A549 (cell line): ENCODE results near the gene ACBD5.

Experiments used
- CEBPB ChIP-seq, 2 experiments: fragments of >200 bp in 1 of 2; sonication (Bioruptor Twin) in 1 of 2; formaldehyde crosslinking in 1 of 2; IDR thresholded peaks; 2 replicates each; pipeline ENCODE4 v1.6.1; 2012 to 2016
- CHD2 ChIP-seq: fragments of 150-350 bp; IDR thresholded peaks from 2 replicates; pipeline ENCODE4 v1.6.1; 2014; ENCODE audit warnings: low read length; ENCODE audit not compliant: partially characterized antibody
- CTCF ChIP-seq: fragments of >200 bp; sonication (Bioruptor Twin); formaldehyde crosslinking; IDR thresholded peaks from 3 replicates; pipeline ENCODE4 v1.5.1; 2016
- EP300 ChIP-seq, 2 experiments: fragments of >200 bp; sonication (Bioruptor Twin); formaldehyde crosslinking; IDR thresholded peaks; 2 replicates in 1 of 2; 3 replicates in 1 of 2; pipeline ENCODE4 v1.6.1; 2016 to 2017
- JUN ChIP-seq, 2 experiments: fragments of >200 bp; sonication (Bioruptor Twin); formaldehyde crosslinking; IDR thresholded peaks; 2 replicates in 1 of 2; 3 replicates in 1 of 2; pipeline ENCODE4 v1.6.1; 2016 to 2017
- KDM1A ChIP-seq: fragments of 200-600 bp; sonication (generic); IDR thresholded peaks from 2 replicates; pipeline ENCODE4 v1.6.1; 2016; ENCODE audit warnings: low read depth, mild to moderate bottlenecking
- KDM5A ChIP-seq: fragments of 200-600 bp; sonication (generic); IDR thresholded peaks from 2 replicates; pipeline ENCODE4 v1.6.1; 2016; ENCODE audit warnings: antibody characterized with exemption, mild to moderate bottlenecking
- MAZ ChIP-seq: fragments of 150-350 bp; IDR thresholded peaks from 2 replicates; pipeline ENCODE4 v1.6.1; 2014; ENCODE audit warnings: antibody characterized with exemption, low read depth, low read length, borderline replicate concordance
- NFE2L2 ChIP-seq: fragments of 150-350 bp; conservative IDR thresholded peaks from 2 replicates; pipeline ENCODE4 v1.6.1; 2014; ENCODE audit warnings: low read length
- POLR2A ChIP-seq: IDR thresholded peaks from 2 replicates; pipeline ENCODE4 v1.6.1; 2012; ENCODE audit warnings: mild to moderate bottlenecking, low read length
- TP53 ChIP-seq: fragments of 250-450 bp; sonication (Bioruptor Pico); IDR thresholded peaks from 2 replicates; pipeline ENCODE4 v1.5.0; 2021; ENCODE audit warnings: mild to moderate bottlenecking, moderate library complexity

DNA sequence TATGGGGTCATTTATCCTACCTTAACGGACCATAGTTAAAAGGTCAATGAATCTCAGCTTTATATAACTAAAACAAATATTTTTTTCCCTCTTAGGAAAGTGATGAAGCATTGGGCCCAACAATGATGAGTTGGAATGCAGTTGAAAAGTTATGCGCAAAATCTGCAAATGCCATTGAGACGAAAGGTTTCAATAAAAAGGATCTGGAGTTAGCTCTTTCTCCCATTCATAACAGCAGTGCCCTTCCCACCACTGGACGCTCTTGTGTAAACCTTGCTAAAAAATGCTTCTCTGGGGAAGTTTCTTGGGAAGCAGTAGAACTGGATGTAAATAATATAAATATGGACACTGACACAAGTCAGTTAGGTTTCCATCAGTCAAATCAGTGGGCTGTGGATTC is 70.7 kb downstream of the ACBD5 start:
- TF ChIP-seq CTCF (no peak), POLR2A (no peak), KDM5A (no peak), MAZ (no peak), NFE2L2 (no peak), JUN (IDR thresholded peaks at IDR 0.05) (no peak), CEBPB (IDR thresholded peaks at IDR 0.05) (no peak), CHD2 (no peak), KDM1A (no peak), TP53 (CRISPR knock-in tag) (no peak), EP300 (IDR thresholded peaks at IDR 0.05) (no peak)
